HEK293T (cell line): ENCODE data around the gene PPP1R1A.

Experiments
- CTCF ChIA-PET: fragments of 350-600 bp; formaldehyde crosslinking; extraction: SDS; loops from one replicate; lab custom pipeline; 2021; ENCODE audit warnings: antibody characterized with exemption, inconsistent platforms; lab: Yijun Ruan, JAX
- POLR2A ChIA-PET: fragments of 350-600 bp; formaldehyde crosslinking; extraction: SDS; loops from one replicate; lab custom pipeline; 2020; ENCODE audit warnings: antibody characterized with exemption, inconsistent platforms; lab: Yijun Ruan, JAX
- DNase-seq: peaks from one replicate; pipeline ENCODE4 v3.0.0; 2012; ENCODE audit warnings: mixed read lengths; ENCODE audit errors: extremely low spot score
- ARNT ChIP-seq: fragments of 450-650 bp; IDR thresholded peaks from 2 replicates; pipeline ENCODE4 v1.6.1; 2017; ENCODE audit warnings: mild to moderate bottlenecking
- BHLHE40 ChIP-seq: fragments of 450-650 bp; IDR thresholded peaks from 2 replicates; pipeline ENCODE4 v1.6.1; 2016; ENCODE audit warnings: mild to moderate bottlenecking, moderate library complexity, borderline replicate concordance
- CTBP1 ChIP-seq: fragments of 450-650 bp; IDR thresholded peaks from 2 replicates; pipeline ENCODE4 v1.6.1; 2016; ENCODE audit warnings: borderline replicate concordance
- ELF4 ChIP-seq: fragments of 450-650 bp; IDR thresholded peaks from 2 replicates; pipeline ENCODE4 v1.6.1; 2017; ENCODE audit warnings: antibody characterized with exemption
- FOXA1 ChIP-seq: fragments of 450-650 bp; IDR thresholded peaks from 2 replicates; pipeline ENCODE4 v1.6.1; 2016; ENCODE audit warnings: mild to moderate bottlenecking
- FOXK2 ChIP-seq: fragments of 450-650 bp; IDR thresholded peaks from 2 replicates; pipeline ENCODE4 v1.6.1; 2016; ENCODE audit warnings: mild to moderate bottlenecking
- FOXM1 ChIP-seq: fragments of 450-650 bp; IDR thresholded peaks from 2 replicates; pipeline ENCODE4 v1.6.1; 2017; ENCODE audit warnings: mild to moderate bottlenecking, borderline replicate concordance
- HDGF ChIP-seq: fragments of 450-650 bp; IDR thresholded peaks from 2 replicates; pipeline ENCODE4 v1.6.1; 2017; ENCODE audit warnings: antibody characterized with exemption, borderline replicate concordance
- L3MBTL2 ChIP-seq: fragments of 450-650 bp; conservative IDR thresholded peaks from 2 replicates; pipeline ENCODE4 v1.6.1; 2016; ENCODE audit warnings: mild to moderate bottlenecking
- LEF1 ChIP-seq: fragments of 450-650 bp; IDR thresholded peaks from 2 replicates; pipeline ENCODE4 v1.6.1; 2017; ENCODE audit warnings: mild to moderate bottlenecking, borderline replicate concordance
- NFRKB ChIP-seq: fragments of 450-650 bp; IDR thresholded peaks from 2 replicates; pipeline ENCODE4 v1.6.1; 2016; ENCODE audit warnings: mild to moderate bottlenecking, moderate library complexity
- SP1 ChIP-seq: fragments of 450-650 bp; IDR thresholded peaks from 2 replicates; pipeline ENCODE4 v1.6.1; 2017
- SUZ12 ChIP-seq: fragments of 450-650 bp; IDR thresholded peaks from 2 replicates; pipeline ENCODE4 v1.6.1; 2016; ENCODE audit warnings: mild to moderate bottlenecking
- TARDBP ChIP-seq: fragments of 450-650 bp; IDR thresholded peaks from 2 replicates; pipeline ENCODE4 v1.6.1; 2016
- ZNF384 ChIP-seq: fragments of 450-650 bp; IDR thresholded peaks from 2 replicates; pipeline ENCODE4 v1.6.1; 2016
- TF ChIP-seq, protein P1 (sequence below): fragments of 450-650 bp; IDR thresholded peaks from 2 replicates; pipeline ENCODE4 v1.6.1; 2016

PPP1R1A gene

DNA sequence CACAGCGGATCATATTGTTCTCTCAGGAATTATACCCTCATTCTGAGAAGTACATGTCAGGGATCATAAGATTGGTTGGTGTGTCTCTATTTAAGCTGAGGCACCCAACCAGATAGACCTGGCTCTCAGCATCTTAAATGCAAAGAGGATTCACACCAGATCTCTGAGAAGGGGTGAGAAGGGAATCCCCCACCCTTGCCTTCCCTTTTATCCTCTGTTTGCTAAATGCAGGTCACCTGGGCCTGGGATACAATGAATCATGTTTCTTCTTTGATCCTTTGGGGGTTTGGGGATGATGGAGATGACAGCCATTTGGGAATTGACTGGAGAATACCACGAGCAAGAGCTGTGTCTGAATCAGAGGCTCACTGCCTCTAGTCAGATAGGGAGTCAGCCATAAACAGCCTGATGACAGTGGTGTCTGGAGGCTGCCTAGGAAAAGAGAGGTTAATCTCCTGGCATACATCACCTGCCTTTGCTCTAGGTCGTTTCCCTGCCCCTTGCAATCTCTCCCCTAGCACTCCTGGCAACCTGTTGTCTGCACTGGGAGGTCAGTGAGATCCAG is 50.2 kb downstream of the PPP1R1A start:
- ChIA-PET CTCF (interaction anchor here (1.3 kb wide), 1 partner anchor 11 kb away, joined by 5 read pairs; no protein-coding TSS in a partner anchor), POLR2A (no interaction called here)
- TF ChIP-seq NFRKB = no peak
- no peak for TF ChIP-seq ARNT
- TF ChIP-seq, protein P1, sequence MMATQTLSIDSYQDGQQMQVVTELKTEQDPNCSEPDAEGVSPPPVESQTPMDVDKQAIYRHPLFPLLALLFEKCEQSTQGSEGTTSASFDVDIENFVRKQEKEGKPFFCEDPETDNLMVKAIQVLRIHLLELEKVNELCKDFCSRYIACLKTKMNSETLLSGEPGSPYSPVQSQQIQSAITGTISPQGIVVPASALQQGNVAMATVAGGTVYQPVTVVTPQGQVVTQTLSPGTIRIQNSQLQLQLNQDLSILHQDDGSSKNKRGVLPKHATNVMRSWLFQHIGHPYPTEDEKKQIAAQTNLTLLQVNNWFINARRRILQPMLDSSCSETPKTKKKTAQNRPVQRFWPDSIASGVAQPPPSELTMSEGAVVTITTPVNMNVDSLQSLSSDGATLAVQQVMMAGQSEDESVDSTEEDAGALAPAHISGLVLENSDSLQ = no peak
- no peak for TF ChIP-seq ELF4
- TF ChIP-seq SP1 = no peak
- no peak for TF ChIP-seq FOXK2
- no peak for TF ChIP-seq HDGF
- no peak for TF ChIP-seq SUZ12
- TF ChIP-seq TARDBP = no peak
- no peak for TF ChIP-seq L3MBTL2
- TF ChIP-seq LEF1 = no peak
- no peak for TF ChIP-seq CTBP1
- no peak for TF ChIP-seq BHLHE40
- TF ChIP-seq ZNF384 = no peak
- no peak for TF ChIP-seq FOXM1
- no peak for TF ChIP-seq FOXA1
- DNase-seq = no peak

DNA sequence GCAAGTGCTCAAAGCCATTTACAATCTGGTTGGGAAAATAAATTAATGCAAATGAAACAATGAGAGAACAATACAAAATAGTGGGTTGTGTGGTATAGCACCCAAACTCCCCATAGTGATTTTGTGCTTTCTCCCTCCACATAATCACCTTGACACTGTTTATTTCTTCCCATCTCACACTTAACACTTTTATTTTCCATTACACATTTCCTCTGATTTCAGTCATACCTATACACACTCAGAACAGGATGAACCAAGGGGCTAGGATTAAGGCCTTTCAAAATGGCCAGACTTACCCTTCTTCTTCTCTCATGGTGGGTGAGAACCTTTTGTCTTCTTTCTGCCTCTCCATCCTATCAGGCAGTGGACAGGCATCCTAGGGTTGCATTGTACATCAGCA is 53.0 kb downstream of the PPP1R1A start:
- ChIA-PET POLR2A (no interaction called here), CTCF (interaction anchor here (0.6 kb wide), 1 partner anchor 214 kb away, joined by 4 read pairs; no protein-coding TSS in a partner anchor)
- no peak for DNase-seq
- TF ChIP-seq FOXK2 (no peak), TARDBP (no peak), ELF4 (no peak), LEF1 (no peak), CTBP1 (no peak), FOXM1 (no peak), L3MBTL2 (no peak), ZNF384 (no peak), ARNT (no peak), NFRKB (no peak), FOXA1 (no peak), SP1 (no peak), HDGF (no peak), SUZ12 (no peak)
- TF ChIP-seq, protein P1 = no peak

DNA sequence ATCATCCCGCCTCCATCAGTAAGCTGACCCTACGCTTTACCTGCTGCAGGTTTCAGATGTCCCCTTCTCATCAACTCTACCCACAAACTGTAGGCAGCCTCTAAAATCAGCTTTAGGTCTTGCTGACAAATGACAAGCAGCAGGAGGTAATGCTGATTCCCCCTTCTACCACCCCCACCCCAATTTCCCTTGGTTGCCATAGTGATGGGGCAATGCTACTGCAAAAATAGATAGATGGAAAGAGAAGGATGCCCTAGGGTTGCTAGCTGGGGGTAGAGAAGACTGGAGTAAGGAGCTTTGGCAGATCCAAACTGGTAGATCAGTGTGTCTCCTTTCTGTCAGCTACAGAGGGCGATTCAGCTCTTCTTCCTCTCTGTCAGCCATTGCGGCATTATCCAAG is 58.9 kb downstream of the PPP1R1A start:
- ChIA-PET POLR2A (no interaction called here), CTCF (interaction anchor here (1.3 to 1.5 kb wide), 3 partner anchors 37 to 130 kb away, joined by 3 read pairs; no protein-coding TSS in a partner anchor)
- DNase-seq = no peak
- no peak for TF ChIP-seq CTBP1
- no peak for TF ChIP-seq FOXM1
- TF ChIP-seq ZNF384 = no peak
- no peak for TF ChIP-seq FOXK2
- TF ChIP-seq, protein P1 = no peak
- TF ChIP-seq BHLHE40 = no peak
- no peak for TF ChIP-seq NFRKB
- no peak for TF ChIP-seq SP1
- TF ChIP-seq FOXA1 = no peak
- no peak for TF ChIP-seq SUZ12
- TF ChIP-seq ELF4 = no peak
- TF ChIP-seq LEF1 = no peak
- no peak for TF ChIP-seq HDGF
- TF ChIP-seq TARDBP = no peak
- TF ChIP-seq L3MBTL2 = no peak
- no peak for TF ChIP-seq ARNT
